Measurements from ENCODE around the gene ELF1.
"Not testable (repeated sequence)": the region's sequence is repeated elsewhere in the genome, so short reads cannot be mapped to it uniquely, and the experiment has no call there.

ELF1 gene

GRCh38 chr13:40911341-40911740 lies 107.8 kb downstream of the ELF1 start:
- no peak overlapping the region for H3K4me3 ChIP-seq (ENCODE audit: low read length)
- no peak for DNase-seq (ENCODE audit: low read depth)
- TF ChIP-seq CTCF (IDR thresholded peaks at IDR 0.05; ENCODE audit: insufficient read depth, low read depth, low read length, missing control alignments) = no peak

DNA sequence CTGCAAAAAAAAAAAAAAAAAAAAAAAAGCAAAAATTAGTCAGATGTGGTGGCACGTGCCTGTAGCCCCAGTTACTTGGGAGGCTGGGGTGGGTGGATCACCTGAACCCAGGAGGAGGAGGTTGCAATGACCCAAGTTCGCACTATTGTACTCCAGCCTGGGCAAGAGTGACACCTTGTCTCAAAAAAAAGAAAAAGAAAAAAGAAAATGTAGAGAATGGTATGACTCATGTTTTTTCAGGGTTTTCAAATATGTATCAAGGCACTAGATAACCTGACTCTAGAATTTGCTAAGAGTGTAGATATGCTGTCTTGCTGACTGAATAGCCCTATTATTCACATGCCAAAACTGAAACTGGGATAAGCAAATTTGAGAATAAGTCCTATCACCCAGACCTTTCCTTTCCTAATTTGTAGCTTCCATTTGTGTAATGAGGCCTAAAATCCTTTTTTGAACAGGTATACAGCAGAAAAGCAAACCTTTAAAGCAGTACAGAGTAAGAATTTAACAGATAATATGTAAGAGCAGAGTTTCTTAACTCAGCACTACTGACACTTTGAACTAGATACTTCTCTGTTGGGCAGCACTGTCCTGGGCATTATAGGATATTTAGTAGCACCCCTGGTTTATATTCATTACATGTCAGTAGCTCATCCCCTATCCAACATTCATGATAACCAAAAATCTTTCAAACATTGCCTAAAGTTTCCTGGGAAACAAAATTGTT lies 108.6 kb downstream of the ELF1 start:
- no peak overlapping the region for H3K4me3 ChIP-seq (ENCODE audit: low read length)
- peak; percentile 24 for DNase-seq (ENCODE audit: low read depth)
- TF ChIP-seq CTCF (IDR thresholded peaks at IDR 0.05; ENCODE audit: insufficient read depth, low read depth, low read length, missing control alignments) = no peak

- H3K4me3 ChIP-seq (ENCODE audit: low read length); DNase-seq (ENCODE audit: low read depth): not testable (repeated sequence)
Observed at GRCh38 chr13:40909541-40910200, 109.4 kb downstream of the ELF1 start.

DNA sequence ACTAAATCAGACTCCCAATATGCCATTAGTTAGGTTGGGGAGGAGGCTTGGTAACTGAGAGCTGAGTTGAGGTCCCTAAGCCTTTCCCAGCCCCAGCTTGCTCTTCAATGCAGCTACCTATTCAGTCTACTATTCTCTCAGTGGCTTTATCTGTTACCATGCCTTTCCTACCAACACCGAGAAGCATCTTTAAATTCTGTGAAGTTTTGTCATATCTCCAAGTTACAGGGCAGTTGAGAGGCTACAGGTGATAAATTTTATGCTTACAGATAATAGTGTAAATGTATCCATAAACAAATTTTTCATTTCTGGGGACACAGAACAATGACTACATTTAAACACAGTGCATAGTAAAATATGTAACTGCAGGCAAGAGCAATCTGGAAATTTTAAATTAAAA lies 110.6 kb downstream of the ELF1 start:
- TF ChIP-seq CTCF (IDR thresholded peaks at IDR 0.05; ENCODE audit: insufficient read depth, low read depth, low read length, missing control alignments) = no peak
- DNase-seq (ENCODE audit: low read depth) = no peak
- no peak overlapping the region for H3K4me3 ChIP-seq (ENCODE audit: low read length)

DNA sequence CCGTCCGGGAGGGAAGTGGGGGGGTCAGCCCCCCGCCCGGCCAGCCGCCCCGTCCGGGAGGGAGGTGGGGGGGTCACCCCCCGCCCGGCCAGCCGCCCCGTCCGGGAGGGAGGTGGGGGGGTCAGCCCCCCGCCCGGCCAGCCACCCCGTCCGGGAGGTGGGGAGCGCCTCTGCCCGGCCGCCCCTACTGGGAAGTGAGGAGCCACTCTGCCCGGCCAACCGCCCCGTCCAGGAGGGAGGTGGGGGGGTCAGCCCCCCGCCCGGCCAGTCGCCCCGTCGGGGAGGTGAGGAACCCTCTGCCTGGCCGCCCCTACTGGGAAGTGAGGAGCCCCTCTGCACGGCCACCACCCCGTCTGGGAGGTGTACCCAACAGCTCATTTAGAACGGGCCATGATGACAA lies 118.1 kb downstream of the ELF1 start:
- H3K4me3 ChIP-seq (ENCODE audit: low read length); DNase-seq (ENCODE audit: low read depth): not testable (repeated sequence)

DNA sequence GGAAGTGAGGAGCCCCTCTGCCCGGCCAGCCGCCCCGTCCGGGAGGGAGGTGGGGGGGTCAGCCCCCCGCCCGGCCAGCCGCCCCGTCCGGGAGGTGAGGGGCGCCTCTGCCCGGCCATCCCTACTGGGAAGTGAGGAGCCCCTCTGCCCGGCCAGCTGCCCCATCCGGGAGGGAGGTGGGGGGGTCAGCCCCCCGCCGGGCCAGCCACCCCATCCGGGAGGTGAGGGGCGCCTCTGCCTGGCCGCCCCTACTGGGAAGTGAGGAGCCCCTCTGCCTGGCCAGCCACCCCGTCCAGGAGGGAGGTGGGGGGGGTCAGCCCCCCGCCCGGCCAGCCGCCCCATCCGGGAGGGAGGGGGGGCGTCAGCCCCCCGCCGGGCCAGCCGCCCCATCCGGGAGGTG lies 118.5 kb downstream of the ELF1 start:
- not testable (repeated sequence) for DNase-seq (ENCODE audit: low read depth); H3K4me3 ChIP-seq (ENCODE audit: low read length)

DNA sequence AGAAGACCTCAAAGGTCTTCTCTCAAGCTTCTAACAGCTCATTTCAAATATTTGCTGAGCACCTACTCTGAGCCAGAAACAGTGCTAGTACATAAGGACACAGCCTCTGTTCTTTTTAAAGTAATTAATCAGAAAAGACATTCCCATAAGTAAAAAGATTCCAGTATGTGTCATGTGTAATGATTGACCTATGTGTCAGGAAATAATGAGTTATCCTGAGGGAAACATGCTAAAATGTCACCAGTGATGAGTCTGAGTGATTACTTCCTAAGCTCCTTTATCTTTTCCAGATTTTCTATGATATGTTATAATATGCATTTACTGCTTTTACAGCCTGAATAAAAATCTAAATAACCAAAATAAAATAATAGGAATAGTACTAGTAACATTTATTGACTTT lies 122.1 kb downstream of the ELF1 start:
- DNase-seq (ENCODE audit: low read depth) = peak; percentile 19
- H3K4me3 ChIP-seq (ENCODE audit: low read length) = no peak overlapping the region
- TF ChIP-seq CTCF (IDR thresholded peaks at IDR 0.05; ENCODE audit: insufficient read depth, low read depth, low read length, missing control alignments) = no peak

DNA sequence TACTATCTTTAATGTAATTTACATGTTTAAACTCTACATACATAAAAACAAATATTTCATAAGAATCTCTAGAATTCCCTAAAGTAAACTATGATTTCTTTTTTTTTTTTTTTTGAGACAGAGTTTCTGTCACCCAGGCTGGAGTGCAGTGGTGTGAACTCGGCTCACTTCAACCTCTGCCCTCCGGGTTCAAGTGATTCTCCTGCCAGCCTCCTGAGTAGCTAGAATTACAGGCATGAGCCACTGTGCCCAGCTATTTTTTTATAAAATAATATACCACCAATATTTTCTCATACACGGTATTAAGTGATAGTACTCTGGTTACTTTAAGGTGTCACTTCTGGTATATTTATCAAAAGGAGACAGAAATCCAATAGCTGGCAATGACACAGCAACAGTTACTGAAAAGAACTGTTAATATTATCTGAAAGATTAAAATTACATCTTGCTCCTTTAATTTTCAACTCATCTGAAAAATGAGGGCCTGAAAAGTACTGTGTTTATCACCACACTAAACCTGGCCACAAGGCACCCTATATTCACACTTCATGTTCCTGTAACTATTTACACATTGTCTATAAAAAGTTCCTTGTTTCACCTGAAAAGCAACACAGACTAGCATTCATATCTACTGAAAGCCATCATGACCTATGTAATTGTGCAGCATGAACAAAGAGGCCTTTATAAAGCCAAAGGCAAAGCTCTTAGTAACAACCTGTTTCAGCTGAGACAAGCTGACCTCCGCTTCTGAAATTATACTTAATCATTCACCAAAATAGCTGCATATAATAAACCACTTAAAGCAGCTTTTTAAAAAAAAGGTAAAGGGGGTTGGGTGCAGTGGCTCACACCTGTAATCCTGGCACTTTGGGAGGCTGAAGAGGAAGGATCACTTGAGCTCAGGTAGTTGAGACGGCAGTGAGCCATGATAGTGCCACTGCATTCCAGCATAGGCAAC lies 123.6 kb downstream of the ELF1 start:
- no peak for DNase-seq (ENCODE audit: low read depth)
- no peak overlapping the region for H3K4me3 ChIP-seq (ENCODE audit: low read length)
- no peak for TF ChIP-seq CTCF (IDR thresholded peaks at IDR 0.05; ENCODE audit: insufficient read depth, low read depth, low read length, missing control alignments)

DNA sequence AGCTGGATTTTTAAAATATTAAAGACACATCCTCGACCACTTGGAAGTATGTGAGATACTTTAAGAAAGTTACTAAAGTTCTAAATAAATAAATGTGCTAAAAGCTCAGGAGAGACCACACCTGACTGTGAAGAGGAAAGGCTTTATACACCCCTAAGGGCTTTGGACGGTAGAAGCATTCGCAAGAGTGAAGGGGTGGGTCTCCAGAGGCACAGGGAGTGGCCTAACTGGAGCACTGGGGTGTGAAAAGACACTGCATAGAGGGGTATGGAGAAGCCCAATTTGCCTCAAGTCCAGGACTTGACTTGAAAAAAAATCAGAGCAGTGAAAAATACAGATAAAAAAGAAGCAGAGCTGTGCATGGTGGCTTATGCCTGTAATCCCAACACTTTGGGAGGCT lies 125.5 kb downstream of the ELF1 start:
- H3K4me3 ChIP-seq (ENCODE audit: low read length); DNase-seq (ENCODE audit: low read depth): not testable (repeated sequence)

Data from epithelial cell of esophagus (primary cell).